SKM-1 (cell line): Measurements from ENCODE around the gene ULK4.
"Not testable (repeated sequence)": the region's sequence is repeated elsewhere in the genome, so short reads cannot be mapped to it uniquely, and the experiment has no call there.

Experiments used
- DNase-seq: peaks from one replicate; lab custom pipeline; 2025; ENCODE audit not compliant: unreplicated experiment; lab: John Stamatoyannopoulos, UW

Gene ULK4

GRCh38 chr3:41323467-41324155 lies 638.3 kb downstream of the ULK4 start:
- no peak for DNase-seq

DNA sequence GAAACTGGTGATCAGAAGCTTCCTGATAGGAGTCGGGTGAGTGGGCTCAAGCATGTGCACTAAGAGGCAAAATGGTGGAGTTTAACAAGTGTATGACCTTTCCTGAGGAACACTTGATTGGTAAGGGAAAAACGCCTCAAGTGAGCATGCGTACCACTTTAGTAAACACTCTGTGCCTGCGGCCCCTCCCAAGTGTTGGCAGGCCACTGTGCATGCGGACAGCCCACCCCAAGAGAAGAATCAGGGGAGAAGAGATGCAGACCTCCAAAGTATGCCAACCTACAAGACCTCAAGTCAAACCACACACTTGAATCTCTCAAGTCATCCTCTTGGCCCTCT lies 640.3 kb downstream of the ULK4 start:
- no peak for DNase-seq

GRCh38 chr3:41320953-41321641 lies 640.8 kb downstream of the ULK4 start:
- no peak for DNase-seq

- DNase-seq = no peak
Observed at GRCh38 chr3:41318520-41318919, 643.4 kb downstream of the ULK4 start.

GRCh38 chr3:41317718-41318117 lies 644.2 kb downstream of the ULK4 start:
- no peak for DNase-seq

DNA sequence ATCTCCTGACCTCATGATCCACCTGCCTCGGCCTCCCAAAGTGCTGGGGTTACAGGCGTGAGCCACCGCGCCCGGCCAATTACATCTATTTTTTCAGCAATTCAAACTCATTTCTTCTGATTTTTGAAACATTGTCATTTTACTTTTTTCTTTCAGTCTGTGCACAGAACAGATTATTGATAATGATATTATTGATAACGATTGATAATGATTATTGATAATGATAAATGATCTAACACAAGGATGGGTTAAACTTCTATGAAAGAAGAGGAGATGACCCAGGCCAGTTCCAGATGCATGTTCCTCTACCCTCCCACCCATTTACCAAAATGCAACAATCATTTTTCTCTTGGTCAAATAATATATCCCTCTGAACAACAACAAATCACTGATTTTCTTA lies 644.6 kb downstream of the ULK4 start:
- no peak for DNase-seq

GRCh38 chr3:41315126-41315525 lies 646.8 kb downstream of the ULK4 start:
- DNase-seq = no peak

- DNase-seq = no peak
Observed at GRCh38 chr3:41308119-41308518, 653.8 kb downstream of the ULK4 start.

GRCh38 chr3:41307065-41307464 lies 654.8 kb downstream of the ULK4 start:
- no peak for DNase-seq

DNA sequence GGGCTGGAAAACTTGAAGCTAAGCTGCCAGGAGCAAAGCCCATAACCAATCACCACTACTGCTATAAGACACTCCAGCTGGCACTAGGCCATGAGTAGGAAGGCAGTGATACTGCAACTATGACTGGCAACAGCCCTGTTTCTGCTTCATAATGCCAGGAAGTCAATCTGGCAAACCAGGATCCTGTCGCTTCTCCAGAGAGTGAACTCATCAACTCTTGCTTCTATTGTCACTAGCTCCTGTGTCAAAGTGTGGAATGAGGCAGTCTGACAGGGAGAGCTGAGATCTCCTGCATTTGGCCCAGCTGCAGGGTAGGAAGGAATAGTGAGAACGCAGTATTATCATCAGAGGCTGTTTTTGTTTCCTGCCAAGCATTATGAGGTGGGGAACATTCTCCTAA lies 657.3 kb downstream of the ULK4 start:
- no peak for DNase-seq

- DNase-seq = no peak
Observed at GRCh38 chr3:41302295-41302694, 659.6 kb downstream of the ULK4 start.

DNA sequence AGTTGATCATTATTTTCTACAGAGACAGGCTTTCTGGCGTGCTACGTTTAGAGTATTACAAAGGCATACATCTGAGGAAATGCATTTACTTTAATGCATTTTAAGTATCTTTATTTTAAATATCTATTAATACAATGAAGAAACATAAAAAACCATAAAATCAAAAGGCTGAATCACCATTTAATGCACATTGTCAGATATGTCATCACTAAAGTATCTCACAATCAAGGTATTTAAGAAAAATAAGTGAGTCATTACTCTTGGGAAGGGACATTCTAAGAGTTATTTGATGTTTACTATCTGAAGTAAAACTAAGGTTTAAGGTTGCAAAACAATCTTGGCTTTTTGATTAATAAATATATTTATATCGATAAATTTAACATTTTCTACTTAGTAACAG lies 660.4 kb downstream of the ULK4 start:
- no peak for DNase-seq

DNA sequence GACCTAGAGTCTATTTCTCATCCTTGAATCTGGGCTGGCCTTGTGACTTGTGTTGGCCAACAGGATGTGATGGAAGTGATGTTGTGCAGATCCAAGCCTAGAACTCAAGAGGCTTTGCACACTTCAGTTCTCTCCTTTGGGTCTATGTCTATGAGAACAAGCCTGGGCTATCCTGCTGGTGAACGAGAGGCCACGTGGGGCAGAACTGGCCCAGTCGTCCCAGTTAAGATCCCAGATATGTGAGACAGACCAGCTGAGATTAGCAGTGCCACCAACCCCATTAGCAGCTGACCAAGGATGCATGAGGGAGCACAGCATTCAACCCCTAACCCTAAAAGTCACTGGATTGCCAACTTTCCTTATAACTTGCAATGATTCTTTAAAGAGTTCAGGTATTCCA lies 662.9 kb downstream of the ULK4 start:
- no peak for DNase-seq

GRCh38 chr3:41297750-41298149 lies 664.2 kb downstream of the ULK4 start:
- DNase-seq = no peak

GRCh38 chr3:41296556-41296955 lies 665.3 kb downstream of the ULK4 start:
- no peak for DNase-seq

GRCh38 chr3:41295740-41296139 lies 666.2 kb downstream of the ULK4 start:
- no peak for DNase-seq

- DNase-seq = no peak
Observed at GRCh38 chr3:41293169-41293681, 668.7 kb downstream of the ULK4 start.

DNA sequence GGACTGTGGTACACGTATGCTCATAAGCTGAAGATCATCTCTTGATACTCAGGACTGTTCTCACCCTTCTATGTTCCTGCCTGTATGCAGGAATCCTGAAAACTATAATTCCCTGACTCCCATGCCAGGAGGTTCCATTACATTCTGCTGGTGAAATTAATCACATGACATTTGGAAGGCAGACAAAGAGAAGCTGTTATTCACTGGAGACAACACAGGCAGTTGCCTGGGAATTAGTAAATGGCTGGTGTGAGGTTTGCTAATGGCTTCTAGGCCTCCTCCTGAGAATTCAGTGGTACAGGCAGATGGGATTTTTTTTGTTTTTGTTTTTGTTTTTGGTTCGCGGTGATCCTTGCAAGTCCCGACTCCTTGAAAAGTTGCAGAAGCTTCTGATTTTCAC lies 671.2 kb downstream of the ULK4 start:
- no peak for DNase-seq

DNA sequence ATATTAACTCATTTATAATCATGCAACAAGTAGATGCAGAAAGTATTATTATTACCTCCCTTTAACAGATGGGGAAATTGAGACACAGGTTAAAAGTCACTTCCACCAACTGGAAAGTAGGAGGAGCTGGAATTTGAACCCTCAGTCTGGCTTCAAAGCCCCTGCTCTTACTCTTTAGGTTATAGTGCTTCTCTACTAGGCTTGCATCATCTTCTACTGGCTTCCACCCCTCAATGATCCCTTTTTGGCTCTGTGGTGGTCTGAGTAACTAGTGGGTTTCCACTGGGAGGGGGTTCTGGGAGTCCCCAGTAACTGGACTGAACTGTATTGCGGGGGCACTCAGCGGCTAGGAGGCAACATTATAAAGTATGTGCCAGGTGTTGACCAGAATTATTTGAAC lies 671.6 kb downstream of the ULK4 start:
- DNase-seq = no peak

DNA sequence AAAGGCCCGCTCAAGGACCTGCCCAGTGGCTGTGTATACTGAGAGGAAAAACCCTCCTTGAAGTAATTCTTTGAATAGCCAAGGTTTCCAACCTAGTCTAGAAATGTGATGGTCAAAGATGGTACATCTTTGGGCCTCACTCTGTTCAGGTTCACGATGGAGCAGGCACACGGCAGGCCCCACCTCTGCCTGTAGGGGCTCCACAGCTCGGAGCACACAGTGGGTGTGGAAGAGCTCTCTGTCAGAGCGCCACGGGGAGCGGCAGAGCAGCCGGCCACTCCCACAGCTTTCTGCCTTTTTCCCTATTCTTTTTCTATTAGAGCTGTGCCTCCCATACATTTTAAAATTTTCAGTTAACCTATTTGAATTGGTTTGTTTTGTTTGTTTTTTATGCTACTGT lies 673.1 kb downstream of the ULK4 start:
- DNase-seq = no peak

DNA sequence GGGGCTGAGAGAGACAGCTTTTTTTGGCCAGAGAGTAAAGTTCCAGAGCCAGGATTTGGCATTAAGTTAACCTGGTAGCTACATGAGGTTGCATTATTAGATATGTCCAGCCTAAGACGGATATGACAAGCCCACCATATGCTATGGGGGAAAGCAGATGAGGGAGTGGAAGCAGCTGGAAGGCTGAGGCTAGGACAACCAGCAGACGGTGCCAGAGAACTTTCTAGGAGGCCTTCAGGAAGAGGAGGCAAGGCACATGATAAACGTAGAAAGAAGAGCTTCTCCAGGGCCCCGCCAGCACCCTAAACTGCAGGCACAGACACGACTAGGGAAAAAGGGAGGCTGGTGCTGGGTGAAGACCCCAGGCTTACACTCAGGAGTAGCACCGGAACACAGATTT lies 675.6 kb downstream of the ULK4 start:
- DNase-seq = no peak

DNA sequence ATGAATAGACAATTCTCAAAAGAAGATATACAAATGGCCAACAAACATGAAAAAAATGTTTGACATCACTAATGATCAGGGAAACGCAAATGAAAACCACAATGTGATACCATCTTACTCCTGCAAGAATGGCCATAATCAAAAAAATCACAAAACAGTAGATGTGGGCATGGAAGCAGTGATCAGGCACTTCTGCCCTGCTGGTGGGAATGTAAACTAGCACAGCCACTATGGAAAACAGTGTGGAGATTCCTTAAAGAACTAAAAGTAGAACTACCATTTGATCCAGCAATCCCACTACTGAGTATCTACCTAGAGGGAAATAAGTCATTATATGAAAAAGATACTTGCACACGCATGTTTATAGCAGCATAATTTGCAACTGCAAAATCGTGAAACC lies 677.0 kb downstream of the ULK4 start:
- DNase-seq = not testable (repeated sequence)
